ENCODE results near the gene HSD17B12. TPM values are rescaled to one million over a fixed set of nuclear protein-coding genes. Genes with fewer than 3 reads are reported as not detected.

Gene HSD17B12
- total and polyA plus RNA-seq, 2 of the 13 experiments (the other 11 are each of a cell fraction or from before 2014, with no cell fraction given): 50.3 to 117 TPM

DNA sequence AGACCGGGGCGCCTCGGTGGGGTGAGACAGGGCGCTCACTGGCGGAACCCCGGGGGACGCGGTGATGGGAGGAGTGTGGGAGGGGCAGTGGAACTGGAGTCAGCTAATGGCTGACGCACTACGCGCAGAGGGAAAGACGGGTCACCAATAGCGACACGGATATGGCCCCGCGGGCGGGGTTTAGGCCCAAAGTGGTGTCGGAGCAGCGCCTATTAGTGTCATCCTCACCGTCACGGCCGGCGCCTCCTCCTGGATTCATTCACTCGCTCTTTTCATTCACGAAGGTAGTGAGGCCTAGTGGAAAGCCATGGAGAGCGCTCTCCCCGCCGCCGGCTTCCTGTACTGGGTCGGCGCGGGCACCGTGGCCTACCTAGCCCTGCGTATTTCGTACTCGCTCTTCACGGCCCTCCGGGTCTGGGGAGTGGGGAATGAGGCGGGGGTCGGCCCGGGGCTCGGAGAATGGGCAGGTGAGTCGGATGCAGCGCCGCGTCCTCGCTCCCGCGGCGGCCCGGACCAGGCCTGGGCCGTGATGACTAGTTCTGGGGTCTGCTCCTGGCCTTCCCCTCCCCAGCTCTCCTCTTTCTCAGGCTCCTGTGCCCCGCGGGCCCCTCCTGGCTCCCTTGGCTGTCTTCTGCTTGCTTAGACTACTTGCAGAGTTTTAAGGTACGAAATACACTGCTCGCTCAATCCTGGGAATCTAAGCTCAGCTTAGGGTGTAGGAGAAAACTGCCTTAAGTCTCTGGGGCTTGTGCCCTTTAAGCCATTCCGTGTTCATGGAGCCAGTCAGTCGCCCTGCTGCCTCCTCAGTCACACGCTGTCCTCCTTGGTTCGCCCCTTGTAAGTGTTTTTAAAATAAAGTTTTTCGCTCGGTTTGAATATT is at the start of gene HSD17B12 (continued):
- TF ChIP-seq, protein P1, sequence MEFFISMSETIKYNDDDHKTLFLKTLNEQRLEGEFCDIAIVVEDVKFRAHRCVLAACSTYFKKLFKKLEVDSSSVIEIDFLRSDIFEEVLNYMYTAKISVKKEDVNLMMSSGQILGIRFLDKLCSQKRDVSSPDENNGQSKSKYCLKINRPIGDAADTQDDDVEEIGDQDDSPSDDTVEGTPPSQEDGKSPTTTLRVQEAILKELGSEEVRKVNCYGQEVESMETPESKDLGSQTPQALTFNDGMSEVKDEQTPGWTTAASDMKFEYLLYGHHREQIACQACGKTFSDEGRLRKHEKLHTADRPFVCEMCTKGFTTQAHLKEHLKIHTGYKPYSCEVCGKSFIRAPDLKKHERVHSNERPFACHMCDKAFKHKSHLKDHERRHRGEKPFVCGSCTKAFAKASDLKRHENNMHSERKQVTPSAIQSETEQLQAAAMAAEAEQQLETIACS (CRISPR knock-in tag; IDR thresholded peaks at IDR 0.05): no peak
- no peak for TF ChIP-seq MAFK (conservative IDR thresholded peaks at IDR 0.05 in 1 of 2, IDR thresholded peaks at IDR 0.05 in 1 of 2; ENCODE audit: low read length in 2 of 2)
- TF ChIP-seq, protein P2, sequence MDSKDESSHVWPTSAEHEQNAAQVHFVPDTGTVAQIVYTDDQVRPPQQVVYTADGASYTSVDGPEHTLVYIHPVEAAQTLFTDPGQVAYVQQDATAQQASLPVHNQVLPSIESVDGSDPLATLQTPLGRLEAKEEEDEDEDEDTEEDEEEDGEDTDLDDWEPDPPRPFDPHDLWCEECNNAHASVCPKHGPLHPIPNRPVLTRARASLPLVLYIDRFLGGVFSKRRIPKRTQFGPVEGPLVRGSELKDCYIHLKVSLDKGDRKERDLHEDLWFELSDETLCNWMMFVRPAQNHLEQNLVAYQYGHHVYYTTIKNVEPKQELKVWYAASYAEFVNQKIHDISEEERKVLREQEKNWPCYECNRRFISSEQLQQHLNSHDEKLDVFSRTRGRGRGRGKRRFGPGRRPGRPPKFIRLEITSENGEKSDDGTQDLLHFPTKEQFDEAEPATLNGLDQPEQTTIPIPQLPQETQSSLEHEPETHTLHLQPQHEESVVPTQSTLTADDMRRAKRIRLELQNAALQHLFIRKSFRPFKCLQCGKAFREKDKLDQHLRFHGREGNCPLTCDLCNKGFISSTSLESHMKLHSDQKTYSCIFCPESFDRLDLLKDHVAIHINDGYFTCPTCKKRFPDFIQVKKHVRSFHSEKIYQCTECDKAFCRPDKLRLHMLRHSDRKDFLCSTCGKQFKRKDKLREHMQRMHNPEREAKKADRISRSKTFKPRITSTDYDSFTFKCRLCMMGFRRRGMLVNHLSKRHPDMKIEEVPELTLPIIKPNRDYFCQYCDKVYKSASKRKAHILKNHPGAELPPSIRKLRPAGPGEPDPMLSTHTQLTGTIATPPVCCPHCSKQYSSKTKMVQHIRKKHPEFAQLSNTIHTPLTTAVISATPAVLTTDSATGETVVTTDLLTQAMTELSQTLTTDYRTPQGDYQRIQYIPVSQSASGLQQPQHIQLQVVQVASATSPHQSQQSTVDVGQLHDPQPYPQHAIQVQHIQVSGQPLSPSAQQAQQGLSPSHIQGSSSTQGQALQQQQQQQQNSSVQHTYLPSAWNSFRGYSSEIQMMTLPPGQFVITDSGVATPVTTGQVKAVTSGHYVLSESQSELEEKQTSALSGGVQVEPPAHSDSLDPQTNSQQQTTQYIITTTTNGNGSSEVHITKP (CRISPR knock-in tag; IDR thresholded peaks at IDR 0.05; ENCODE audit: low read depth): 0 out of 2 replicates have a peak, but pooled peaks have one; percentile 47
- no peak for TF ChIP-seq MAFF (IDR thresholded peaks at IDR 0.05; ENCODE audit: low read depth, low read length)
- peak; percentile 77; the same call in 1 of the 2 replicates for TF ChIP-seq ZNF678 (CRISPR knock-in tag; IDR thresholded peaks at IDR 0.05)
- no peak for TF ChIP-seq TCF7 (IDR thresholded peaks at IDR 0.05; ENCODE audit: low read depth)
- no peak for TF ChIP-seq SCMH1 (CRISPR knock-in tag; IDR thresholded peaks at IDR 0.05; ENCODE audit: borderline replicate concordance)
- no peak; the same call in none of the 2 replicates for TF ChIP-seq HDAC1 (CRISPR knock-in tag; IDR thresholded peaks at IDR 0.05)
- TF ChIP-seq ZNF143 (CRISPR knock-in tag; IDR thresholded peaks at IDR 0.05): no peak
- peak; percentile 98 for TF ChIP-seq ZMYM4 (CRISPR knock-in tag; IDR thresholded peaks at IDR 0.05)
- TF ChIP-seq ZNF33A (CRISPR knock-in tag; IDR thresholded peaks at IDR 0.05; ENCODE audit: borderline replicate concordance): no peak
- TF ChIP-seq, protein P3, sequence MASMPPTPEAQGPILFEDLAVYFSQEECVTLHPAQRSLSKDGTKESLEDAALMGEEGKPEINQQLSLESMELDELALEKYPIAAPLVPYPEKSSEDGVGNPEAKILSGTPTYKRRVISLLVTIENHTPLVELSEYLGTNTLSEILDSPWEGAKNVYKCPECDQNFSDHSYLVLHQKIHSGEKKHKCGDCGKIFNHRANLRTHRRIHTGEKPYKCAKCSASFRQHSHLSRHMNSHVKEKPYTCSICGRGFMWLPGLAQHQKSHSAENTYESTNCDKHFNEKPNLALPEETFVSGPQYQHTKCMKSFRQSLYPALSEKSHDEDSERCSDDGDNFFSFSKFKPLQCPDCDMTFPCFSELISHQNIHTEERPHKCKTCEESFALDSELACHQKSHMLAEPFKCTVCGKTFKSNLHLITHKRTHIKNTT (CRISPR knock-in tag; IDR thresholded peaks at IDR 0.05): no peak
- no peak for TF ChIP-seq ZNF230 (CRISPR knock-in tag; IDR thresholded peaks at IDR 0.05)
- no peak for TF ChIP-seq HMG20A (CRISPR knock-in tag; IDR thresholded peaks at IDR 0.05; ENCODE audit: borderline replicate concordance)
- peak; percentile 68; the same call in 1 of the 2 replicates for TF ChIP-seq ZC3H13 (CRISPR knock-in tag; IDR thresholded peaks at IDR 0.05)
- no peak for TF ChIP-seq KDM6A (CRISPR knock-in tag; IDR thresholded peaks at IDR 0.05; ENCODE audit: low read depth)
- TF ChIP-seq KDM2A (CRISPR knock-in tag; IDR thresholded peaks at IDR 0.05; ENCODE audit: borderline replicate concordance, low read depth): peak; percentile 88
- TF ChIP-seq, protein P4, sequence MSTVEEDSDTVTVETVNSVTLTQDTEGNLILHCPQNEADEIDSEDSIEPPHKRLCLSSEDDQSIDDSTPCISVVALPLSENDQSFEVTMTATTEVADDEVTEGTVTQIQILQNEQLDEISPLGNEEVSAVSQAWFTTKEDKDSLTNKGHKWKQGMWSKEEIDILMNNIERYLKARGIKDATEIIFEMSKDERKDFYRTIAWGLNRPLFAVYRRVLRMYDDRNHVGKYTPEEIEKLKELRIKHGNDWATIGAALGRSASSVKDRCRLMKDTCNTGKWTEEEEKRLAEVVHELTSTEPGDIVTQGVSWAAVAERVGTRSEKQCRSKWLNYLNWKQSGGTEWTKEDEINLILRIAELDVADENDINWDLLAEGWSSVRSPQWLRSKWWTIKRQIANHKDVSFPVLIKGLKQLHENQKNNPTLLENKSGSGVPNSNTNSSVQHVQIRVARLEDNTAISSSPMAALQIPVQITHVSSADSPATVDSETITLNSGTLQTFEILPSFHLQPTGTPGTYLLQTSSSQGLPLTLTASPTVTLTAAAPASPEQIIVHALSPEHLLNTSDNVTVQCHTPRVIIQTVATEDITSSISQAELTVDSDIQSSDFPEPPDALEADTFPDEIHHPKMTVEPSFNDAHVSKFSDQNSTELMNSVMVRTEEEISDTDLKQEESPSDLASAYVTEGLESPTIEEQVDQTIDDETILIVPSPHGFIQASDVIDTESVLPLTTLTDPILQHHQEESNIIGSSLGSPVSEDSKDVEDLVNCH (CRISPR knock-in tag; IDR thresholded peaks at IDR 0.05): no peak
- TF ChIP-seq HNF4A (CRISPR knock-in tag; IDR thresholded peaks at IDR 0.05): no peak
- no peak for TF ChIP-seq WIZ (CRISPR knock-in tag; IDR thresholded peaks at IDR 0.05)
- peak; percentile 42; the same call in 1 of the 2 replicates for TF ChIP-seq ZNF768 (CRISPR knock-in tag; IDR thresholded peaks at IDR 0.05)
